ENCODE results near the gene PDE10A. TPM values are rescaled to one million over a fixed set of nuclear protein-coding genes. Genes with fewer than 3 reads are reported as not detected.

PDE10A gene
- total and polyA plus RNA-seq, 9 of the 15 experiments (the other 6 are each of a cell fraction or from before 2014, with no cell fraction given): 0.04 TPM; not detected in 8

DNA sequence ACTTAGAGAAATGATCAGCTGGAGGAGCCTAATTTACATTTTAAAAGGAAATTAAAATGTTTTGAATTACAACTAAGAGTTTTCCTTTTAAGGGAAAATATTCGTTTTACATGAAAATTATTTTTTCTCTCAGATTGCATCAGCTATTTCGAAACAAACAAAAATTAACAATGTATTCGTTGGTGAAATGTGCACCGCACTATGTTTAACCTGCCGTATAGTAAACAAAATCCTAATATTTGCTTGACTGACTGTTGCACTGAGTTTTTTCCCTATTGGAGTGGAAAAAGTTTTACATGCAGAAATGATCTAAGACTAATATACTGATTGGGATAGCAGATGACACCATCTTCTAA lies 5.7 kb downstream of the PDE10A start:
- DNase-seq (ENCODE audit: extremely low read depth in 1 of 4, low spot score in 3 of 4) (no peak), ATAC-seq (no peak), FAIRE-seq (no peak)
- CTCF ChIA-PET (ENCODE audit: low intra/inter-chr PET ratio): no interaction called here
- no peak overlapping the region for H3K4me3 ChIP-seq
- POLR2A ChIA-PET: no interaction called here
- 0 out of 5 replicates have a peak, but pooled peaks cover 0 to 3% of the 10 kb centered on the region in 2 experiments for H3K4me1 ChIP-seq (replicated peaks in 1 of 2; ENCODE audit: control insufficient read depth in 2 of 2, insufficient read depth in 2 of 2, low read length in 2 of 2)
- peaks cover 0 to 24% of the 10 kb centered on the region in 2 experiments; a peak in 2 of 5 replicates for H3K27me3 ChIP-seq (ENCODE audit: control insufficient read depth in 2 of 2, insufficient read depth in 2 of 2, low read length in 2 of 2)
- no TSS peak for BruUV-seq (replicated peaks)
- no peaks in the 10 kb centered on the region for H3K9me1 ChIP-seq (ENCODE audit: control insufficient read depth, insufficient read depth, low read length)
- TF ChIP-seq ETV5 (CRISPR knock-in tag; IDR thresholded peaks at IDR 0.05; ENCODE audit: low read depth) (no peak), CEBPG (CRISPR knock-in tag; IDR thresholded peaks at IDR 0.05) (no peak), CEBPG (tag; conservative IDR thresholded peaks at IDR 0.05 in 1 of 2, IDR thresholded peaks at IDR 0.05 in 1 of 2) (peak in 1 of 2 experiments; percentile 39; a peak in 2 of 4 replicates)
- TF ChIP-seq, protein P1, sequence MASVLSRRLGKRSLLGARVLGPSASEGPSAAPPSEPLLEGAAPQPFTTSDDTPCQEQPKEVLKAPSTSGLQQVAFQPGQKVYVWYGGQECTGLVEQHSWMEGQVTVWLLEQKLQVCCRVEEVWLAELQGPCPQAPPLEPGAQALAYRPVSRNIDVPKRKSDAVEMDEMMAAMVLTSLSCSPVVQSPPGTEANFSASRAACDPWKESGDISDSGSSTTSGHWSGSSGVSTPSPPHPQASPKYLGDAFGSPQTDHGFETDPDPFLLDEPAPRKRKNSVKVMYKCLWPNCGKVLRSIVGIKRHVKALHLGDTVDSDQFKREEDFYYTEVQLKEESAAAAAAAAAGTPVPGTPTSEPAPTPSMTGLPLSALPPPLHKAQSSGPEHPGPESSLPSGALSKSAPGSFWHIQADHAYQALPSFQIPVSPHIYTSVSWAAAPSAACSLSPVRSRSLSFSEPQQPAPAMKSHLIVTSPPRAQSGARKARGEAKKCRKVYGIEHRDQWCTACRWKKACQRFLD (CRISPR knock-in tag; IDR thresholded peaks at IDR 0.05): no peak
- H2AFZ ChIP-seq (ENCODE audit: low read depth, low read length): no peak overlapping the region
- intact Hi-C loops (cut with micrococcal nuclease): no loop called here
- no peaks in the 10 kb centered on the region for H3K36me3 ChIP-seq (ENCODE audit: control insufficient read depth, insufficient read depth, low read length)
- H3K79me2 ChIP-seq (ENCODE audit: control insufficient read depth, insufficient read depth, low read length): no peaks in the 10 kb centered on the region
- H3K9me3 ChIP-seq (replicated peaks; ENCODE audit: control insufficient read depth, insufficient read depth, low read depth, low read length): no peaks in the 10 kb centered on the region
- WGBS (ENCODE audit: insufficient coverage, low coverage, missing lambda C conversion rate): under 1% methylated on average over 5 of the region's 5 CpGs
- no peaks in the 10 kb centered on the region for H4K20me1 ChIP-seq (replicated peaks; ENCODE audit: control insufficient read depth, insufficient read depth, low read length)
- in situ Hi-C loops (cut with MboI): no loop called here
- no peak overlapping the region for H3K9ac ChIP-seq (ENCODE audit: insufficient read depth in 1 of 2, low read depth in 2 of 2, low read length in 2 of 2)
- no peak overlapping the region for H3K27ac ChIP-seq (ENCODE audit: extremely low read depth, low read depth, low read length)
- no peak overlapping the region for H3K4me2 ChIP-seq (ENCODE audit: insufficient read depth, low read length)
